Keratinocyte (primary cell): ENCODE measurements around the gene RBCK1. TPM values are rescaled to one million over a fixed set of nuclear protein-coding genes. Genes with fewer than 3 reads are reported as not detected.
"Not testable (repeated sequence)": the region's sequence is repeated elsewhere in the genome, so short reads cannot be mapped to it uniquely, and the experiment has no call there.

Source experiments
- DNase-seq: peaks from one replicate; pipeline ENCODE4 v3.0.0-alpha.2; 2011; ENCODE audit warnings: low read depth, missing footprints, low spot score
- FAIRE-seq: peaks from 2 replicates; lab custom pipeline; 2011; peaks lifted over from hg19 to GRCh38; lab: Jason Lieb, UNC
- H2AFZ ChIP-seq: 2 replicates; pipeline ENCODE4 v1.6.0; 2012; ENCODE audit warnings: low read length, control low read depth, inconsistent platforms; ENCODE audit not compliant: control insufficient read depth
- H3K27ac ChIP-seq: 2 replicates; pipeline ENCODE4 v1.5.1; 2011; ENCODE audit warnings: low read length; ENCODE audit not compliant: control insufficient read depth, insufficient read depth
- H3K27me3 ChIP-seq: 3 replicates; pipeline ENCODE4 v1.6.0; 2011; ENCODE audit warnings: low read length; ENCODE audit not compliant: control insufficient read depth, insufficient read depth; ENCODE audit errors: extremely low read depth
- H3K36me3 ChIP-seq, 2 experiments: 2 replicates in 1 of 2; 3 replicates in 1 of 2; pipeline ENCODE4 v1.5.1; 2011; ENCODE audit warnings: low read length in 2 of 2, mild to moderate bottlenecking in 1 of 2; ENCODE audit not compliant: control insufficient read depth in 2 of 2, insufficient read depth in 2 of 2; ENCODE audit errors: extremely low read depth in 1 of 2
- H3K4me1 ChIP-seq: 3 replicates; pipeline ENCODE4 v1.5.1; 2011; ENCODE audit warnings: low read length; ENCODE audit not compliant: control insufficient read depth, insufficient read depth; ENCODE audit errors: extremely low read depth
- H3K4me2 ChIP-seq: 3 replicates; pipeline ENCODE4 v1.6.0; 2011; ENCODE audit warnings: low read depth, low read length; ENCODE audit not compliant: control insufficient read depth, insufficient read depth; ENCODE audit errors: extremely low read depth
- H3K4me3 ChIP-seq, 3 experiments: fragments of 200-600 bp in 1 of 3; sonication (generic) in 1 of 3; 2 replicates in 2 of 3; 3 replicates in 1 of 3; pipeline ENCODE4 v1.5.1; 2011 to 2016; ENCODE audit warnings: low read length in 3 of 3, mild to moderate bottlenecking in 3 of 3, control low read depth in 2 of 3, inconsistent platforms in 1 of 3, low read depth in 1 of 3, mixed read lengths in 1 of 3, mixed run types in 1 of 3, moderate library complexity in 1 of 3; ENCODE audit not compliant: control insufficient read depth in 2 of 3, insufficient read depth in 2 of 3; ENCODE audit errors: extremely low read depth in 1 of 3
- H3K79me2 ChIP-seq: 2 replicates; pipeline ENCODE4 v1.6.0; 2012; ENCODE audit warnings: low read length; ENCODE audit not compliant: control insufficient read depth, insufficient read depth
- H3K9ac ChIP-seq: 3 replicates; pipeline ENCODE4 v1.6.0; 2011; ENCODE audit warnings: low read length; ENCODE audit not compliant: control insufficient read depth, insufficient read depth; ENCODE audit errors: extremely low read depth
- H3K9me1 ChIP-seq: 3 replicates; pipeline ENCODE4 v1.6.0; 2011; ENCODE audit warnings: low read length; ENCODE audit not compliant: control insufficient read depth, insufficient read depth; ENCODE audit errors: extremely low read depth
- H3K9me3 ChIP-seq: 2 replicates; pipeline ENCODE4 v1.5.1; 2012; ENCODE audit warnings: low read depth, low read length; ENCODE audit not compliant: control insufficient read depth
- H4K20me1 ChIP-seq: 3 replicates; pipeline ENCODE4 v1.6.0; 2011; ENCODE audit warnings: low read length; ENCODE audit not compliant: control insufficient read depth, insufficient read depth; ENCODE audit errors: extremely low read depth
- EZH2 ChIP-seq: IDR thresholded peaks from one replicate; pipeline ENCODE4 v1.6.1; 2012; ENCODE audit warnings: inconsistent platforms, mild to moderate bottlenecking, low read length, moderate library complexity
- dilution Hi-C: fragments of 300-500 bp; cut with MboI; formaldehyde crosslinking; loops from one replicate; pipeline ENCODE4 v1.7.0; 2020; ENCODE audit warnings: low sequenced_read_pairs; ENCODE audit not compliant: extremely low pct_ligation_motif_present
- polyA plus RNA-seq, 5 experiments: library from polyadenylated mRNA; depleted of rRNA in 3 of 5; stranded (reverse) in 3 of 5; stranded (forward) in 1 of 5; unstranded in 1 of 5; fragments of >200 nt; gene quantifications; 1 replicate in 1 of 5; 2 replicates in 3 of 5; 3 replicates in 1 of 5; pipeline versions ENCODE4 v1.2.1 to v1.2.3, GENCODE V29; 2011 to 2012; ENCODE audit warnings: missing spikeins in 2 of 5, low read depth in 1 of 5, low replicate concordance in 1 of 5
- TF ChIP-seq, protein P1 (sequence below), 3 experiments: IDR thresholded peaks in 1 of 3; conservative IDR thresholded peaks in 1 of 3; optimal IDR thresholded peaks in 1 of 3; 2 replicates in 2 of 3; 3 replicates in 1 of 3; pipeline versions ENCODE3 to v1.5.1; 2011; ENCODE audit warnings: low read length in 3 of 3, mild to moderate bottlenecking in 3 of 3, moderate library complexity in 2 of 3, control low read depth in 1 of 3, inconsistent platforms in 1 of 3; ENCODE audit not compliant: insufficient read depth in 2 of 3; ENCODE audit errors: extremely low read depth in 1 of 3

Gene RBCK1
- polyA plus RNA-seq, 1 donor (not counting 4 experiments of a cell fraction or from before 2014, with no cell fraction given): 136 TPM

DNA sequence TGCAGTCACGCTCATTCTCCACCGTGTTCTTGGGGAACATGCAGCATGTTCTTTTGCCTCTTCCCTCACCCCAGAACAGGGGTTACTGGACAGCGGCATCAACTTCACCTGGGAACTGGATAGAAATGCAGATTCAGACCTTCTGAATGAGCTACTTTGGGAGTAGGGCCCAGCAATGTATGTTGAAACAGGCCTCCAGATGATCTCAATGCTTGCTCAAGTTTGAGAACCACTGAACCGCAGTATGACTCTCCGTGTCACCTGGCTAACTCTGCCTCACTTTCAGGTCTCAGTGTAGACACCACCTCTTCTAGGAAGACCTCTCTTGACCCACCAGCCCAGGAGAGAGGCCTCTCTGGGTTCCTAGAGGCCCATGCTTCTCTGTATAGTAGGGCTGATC lies 22.7 kb upstream of the RBCK1 start:
- H3K4me3 ChIP-seq: no peak overlapping the region
- H3K4me2 ChIP-seq: no peak overlapping the region
- dilution Hi-C loops: no loop called here
- H2AFZ ChIP-seq: no peak overlapping the region
- H3K27me3 ChIP-seq: no peaks in the 10 kb centered on the region
- no peak overlapping the region for H3K9ac ChIP-seq
- H3K36me3 ChIP-seq: peaks cover 34 to 61% of the 10 kb centered on the region in 2 experiments
- TF ChIP-seq, protein P1, sequence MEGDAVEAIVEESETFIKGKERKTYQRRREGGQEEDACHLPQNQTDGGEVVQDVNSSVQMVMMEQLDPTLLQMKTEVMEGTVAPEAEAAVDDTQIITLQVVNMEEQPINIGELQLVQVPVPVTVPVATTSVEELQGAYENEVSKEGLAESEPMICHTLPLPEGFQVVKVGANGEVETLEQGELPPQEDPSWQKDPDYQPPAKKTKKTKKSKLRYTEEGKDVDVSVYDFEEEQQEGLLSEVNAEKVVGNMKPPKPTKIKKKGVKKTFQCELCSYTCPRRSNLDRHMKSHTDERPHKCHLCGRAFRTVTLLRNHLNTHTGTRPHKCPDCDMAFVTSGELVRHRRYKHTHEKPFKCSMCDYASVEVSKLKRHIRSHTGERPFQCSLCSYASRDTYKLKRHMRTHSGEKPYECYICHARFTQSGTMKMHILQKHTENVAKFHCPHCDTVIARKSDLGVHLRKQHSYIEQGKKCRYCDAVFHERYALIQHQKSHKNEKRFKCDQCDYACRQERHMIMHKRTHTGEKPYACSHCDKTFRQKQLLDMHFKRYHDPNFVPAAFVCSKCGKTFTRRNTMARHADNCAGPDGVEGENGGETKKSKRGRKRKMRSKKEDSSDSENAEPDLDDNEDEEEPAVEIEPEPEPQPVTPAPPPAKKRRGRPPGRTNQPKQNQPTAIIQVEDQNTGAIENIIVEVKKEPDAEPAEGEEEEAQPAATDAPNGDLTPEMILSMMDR (optimal IDR thresholded peaks at IDR 0.05 in 1 of 3, IDR thresholded peaks at IDR 0.05 in 1 of 3, conservative IDR thresholded peaks at IDR 0.05 in 1 of 3; ENCODE audit: extremely low read depth in 1 of 3, insufficient read depth in 2 of 3, low read length in 3 of 3): no peak
- peaks cover 16% of the 10 kb centered on the region for H3K4me1 ChIP-seq
- H3K79me2 ChIP-seq: peaks cover 65% of the 10 kb centered on the region
- H4K20me1 ChIP-seq: peaks cover 22% of the 10 kb centered on the region
- no peak for DNase-seq
- FAIRE-seq: no peak
- no peak overlapping the region for H3K27ac ChIP-seq
- H3K9me3 ChIP-seq: no peaks in the 10 kb centered on the region
- no peaks in the 10 kb centered on the region for H3K9me1 ChIP-seq

DNA sequence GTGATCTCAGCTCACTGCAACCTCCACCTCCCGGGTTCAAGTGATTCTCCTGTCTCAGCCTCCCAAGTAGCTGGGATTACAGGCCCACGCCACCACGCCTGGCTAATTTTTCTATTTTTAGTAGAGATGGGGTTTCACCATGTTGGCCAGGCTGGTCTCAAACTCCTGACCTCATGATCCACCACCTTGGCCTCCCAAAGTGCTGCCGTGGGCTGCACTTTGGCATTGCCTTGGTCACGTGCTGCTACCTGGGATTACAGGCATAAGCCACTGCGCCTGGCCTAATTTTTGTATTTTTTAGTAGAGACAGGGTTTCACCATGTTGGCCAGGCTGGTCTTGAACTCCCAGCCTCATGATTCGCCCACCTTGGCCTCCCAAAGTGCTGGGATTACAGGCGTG lies 21.5 kb upstream of the RBCK1 start:
- H4K20me1 ChIP-seq: peaks cover 22% of the 10 kb centered on the region
- dilution Hi-C loops: not testable (repeated sequence)
- peaks cover 41 to 72% of the 10 kb centered on the region in 2 experiments for H3K36me3 ChIP-seq

DNA sequence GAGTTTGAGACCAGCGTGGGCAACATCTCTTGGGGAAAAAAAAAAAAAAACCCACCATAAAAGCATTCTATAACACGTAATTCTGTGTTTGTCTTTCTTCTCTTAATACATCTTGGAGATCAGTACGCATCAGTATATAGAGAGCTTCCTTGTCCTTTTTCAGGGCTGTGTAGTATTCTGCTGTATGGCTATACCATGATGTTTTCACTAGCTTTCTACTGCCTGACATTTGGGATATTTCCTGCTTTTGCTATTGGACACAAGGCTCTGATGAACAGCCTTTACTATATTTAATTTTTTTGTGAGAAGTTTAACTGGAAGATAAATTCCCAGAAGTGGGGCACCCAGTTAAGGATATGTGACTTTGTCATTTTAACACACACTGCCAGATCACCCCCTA lies 20.6 kb upstream of the RBCK1 start:
- no peak for DNase-seq
- peaks cover 18% of the 10 kb centered on the region for H4K20me1 ChIP-seq
- H3K36me3 ChIP-seq: peaks cover 41 to 69% of the 10 kb centered on the region in 2 experiments
- H3K27ac ChIP-seq: no peak overlapping the region
- dilution Hi-C loops: no loop called here
- no peak overlapping the region for H3K4me2 ChIP-seq
- no peak overlapping the region for H3K4me3 ChIP-seq
- no peak for TF ChIP-seq EZH2
- TF ChIP-seq, protein P1 (optimal IDR thresholded peaks at IDR 0.05 in 1 of 3, IDR thresholded peaks at IDR 0.05 in 1 of 3, conservative IDR thresholded peaks at IDR 0.05 in 1 of 3; ENCODE audit: extremely low read depth in 1 of 3, insufficient read depth in 2 of 3, low read length in 3 of 3): no peak
- no peaks in the 10 kb centered on the region for H3K27me3 ChIP-seq
- no peak overlapping the region for H2AFZ ChIP-seq
- FAIRE-seq: no peak
- H3K9me1 ChIP-seq: no peaks in the 10 kb centered on the region
- no peaks in the 10 kb centered on the region for H3K9me3 ChIP-seq
- H3K9ac ChIP-seq: no peak overlapping the region
- peaks cover 12% of the 10 kb centered on the region for H3K4me1 ChIP-seq
- H3K79me2 ChIP-seq: peaks cover 55% of the 10 kb centered on the region

More for the DNA sequence above, 21.5 kb upstream of the RBCK1 start:
- H3K27ac ChIP-seq, DNase-seq, H3K4me3 ChIP-seq, FAIRE-seq, H3K27me3 ChIP-seq, H3K4me2 ChIP-seq, H3K9ac ChIP-seq, H3K9me3 ChIP-seq, H2AFZ ChIP-seq, H3K9me1 ChIP-seq: not testable (repeated sequence)
- H3K4me1 ChIP-seq: peaks cover 16% of the 10 kb centered on the region
- H3K79me2 ChIP-seq: peaks cover 62% of the 10 kb centered on the region
